Glomerular endothelial cell (primary cell): Measurements from ENCODE around the gene NOS1AP. TPM values are rescaled to one million over a fixed set of nuclear protein-coding genes. Genes with fewer than 3 reads are reported as not detected.
A peak's percentile ranks its signal among the peaks of the same experiment; 100 is the strongest.
"Not testable (repeated sequence)": the region's sequence is repeated elsewhere in the genome, so short reads cannot be mapped to it uniquely, and the experiment has no call there.

Experiments
- DNase-seq: peaks from one replicate; pipeline ENCODE4 v3.0.0-alpha.2; 2011; ENCODE audit warnings: low read depth, low spot score; ENCODE audit errors: extremely low read depth
- total RNA-seq: library from RNA; depleted of rRNA; stranded (reverse); fragments of >200 nt; gene quantifications from 2 replicates; pipeline ENCODE4 v1.2.3, GENCODE V29; 2015

NOS1AP gene
- total RNA-seq, 1 donor from 2014 or later = 2.0 TPM

DNA sequence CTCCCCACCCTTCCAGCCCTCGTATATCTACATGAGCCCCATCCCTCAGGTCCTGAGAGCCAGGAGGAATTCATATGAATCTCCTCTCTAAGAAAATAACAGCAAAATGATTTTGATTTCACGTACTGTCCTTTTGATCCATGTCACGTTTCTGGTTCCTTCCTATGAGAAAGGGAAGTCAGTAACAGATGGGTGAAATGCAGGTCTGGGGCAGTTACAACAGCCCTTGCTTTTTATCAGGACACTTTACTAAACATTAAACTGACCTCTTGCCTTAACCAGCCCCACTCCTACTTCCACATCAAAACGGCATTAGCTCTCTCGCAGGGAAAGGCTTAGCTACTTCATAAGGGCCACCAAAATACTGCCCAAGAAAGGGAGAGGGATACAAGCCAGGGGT, 248.1 kb downstream of the NOS1AP start:
- DNase-seq = no peak

DNA sequence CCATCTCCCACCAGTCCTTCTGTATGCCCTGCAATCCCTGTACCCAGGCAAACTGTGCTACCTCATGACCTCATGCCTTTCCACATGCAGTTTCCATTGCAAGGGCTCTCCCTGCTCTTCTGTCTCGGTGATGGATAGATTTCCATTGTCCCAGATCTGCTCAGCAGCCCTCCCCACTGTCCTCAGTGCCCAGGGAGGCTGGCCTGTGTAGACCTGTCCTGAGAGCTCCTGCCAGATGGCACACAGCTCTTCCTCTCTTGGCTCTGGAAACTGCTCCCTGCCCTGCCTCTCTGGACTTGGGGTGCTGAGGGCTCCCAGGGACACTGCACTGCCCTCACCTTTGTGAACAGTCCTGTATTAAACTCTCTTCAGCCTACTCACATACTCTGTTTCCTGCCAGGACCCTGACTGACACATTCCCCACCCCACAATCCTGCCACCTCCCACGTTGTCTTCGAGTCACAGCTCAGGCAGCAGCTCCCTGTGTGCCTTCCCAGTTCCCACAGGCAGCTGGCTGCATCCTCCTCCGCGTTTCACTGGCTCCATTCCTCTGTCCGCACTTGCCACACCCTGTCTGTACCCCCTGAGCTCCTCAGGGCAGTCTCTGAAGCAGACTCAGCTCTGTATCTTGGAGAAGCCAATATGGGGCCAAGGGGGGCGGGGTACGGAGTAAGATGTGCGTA, 250.1 kb downstream of the NOS1AP start:
- DNase-seq = no peak

DNA sequence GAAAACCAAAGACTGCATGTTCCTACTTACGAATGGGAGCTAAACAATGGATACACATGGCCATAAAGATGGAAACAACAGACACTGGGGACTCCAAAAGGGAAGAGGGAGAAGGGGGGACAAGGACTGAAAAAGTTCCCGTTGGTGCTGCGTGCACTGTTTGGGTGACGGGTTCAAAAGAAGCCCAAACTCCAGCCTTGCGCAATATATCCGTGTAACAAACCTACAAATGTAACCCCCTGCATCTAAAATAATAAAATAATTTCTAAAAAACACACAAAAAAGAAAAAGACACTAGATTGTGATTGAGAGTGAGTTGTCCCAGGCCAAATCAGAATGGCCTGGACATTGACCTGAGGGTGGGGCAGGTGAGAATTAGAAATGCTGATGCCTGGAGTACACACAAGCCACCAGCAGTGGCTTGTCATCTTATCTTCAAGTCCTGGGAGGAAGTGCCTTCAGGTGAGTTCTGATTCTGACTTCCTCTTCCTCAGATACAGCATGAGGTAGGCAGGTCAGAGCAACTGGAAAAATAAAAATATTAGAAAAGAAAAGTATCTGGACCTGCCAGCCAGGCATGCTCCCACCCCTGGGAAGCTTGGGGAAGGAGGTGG, 252.4 kb downstream of the NOS1AP start:
- no peak for DNase-seq

DNA sequence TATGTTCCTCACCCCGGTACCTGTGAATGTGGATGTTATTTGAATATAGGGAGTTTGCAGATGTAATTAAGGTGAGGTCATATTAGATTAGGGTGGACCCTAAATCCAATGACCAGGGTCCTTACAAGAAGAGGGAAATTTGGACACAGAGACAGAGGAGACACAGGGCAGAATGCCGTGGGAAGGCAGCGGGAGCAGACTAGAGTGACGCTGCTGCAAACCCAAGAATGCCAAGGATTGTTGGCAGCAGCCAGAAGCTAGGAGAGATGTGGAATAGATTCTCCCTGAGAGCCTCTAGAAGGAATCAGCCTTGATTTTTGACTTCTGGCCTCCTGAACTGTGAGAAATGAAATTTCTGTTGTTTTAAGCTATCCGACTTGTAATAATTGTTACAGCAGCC, 253.5 kb downstream of the NOS1AP start:
- DNase-seq = no peak

DNA sequence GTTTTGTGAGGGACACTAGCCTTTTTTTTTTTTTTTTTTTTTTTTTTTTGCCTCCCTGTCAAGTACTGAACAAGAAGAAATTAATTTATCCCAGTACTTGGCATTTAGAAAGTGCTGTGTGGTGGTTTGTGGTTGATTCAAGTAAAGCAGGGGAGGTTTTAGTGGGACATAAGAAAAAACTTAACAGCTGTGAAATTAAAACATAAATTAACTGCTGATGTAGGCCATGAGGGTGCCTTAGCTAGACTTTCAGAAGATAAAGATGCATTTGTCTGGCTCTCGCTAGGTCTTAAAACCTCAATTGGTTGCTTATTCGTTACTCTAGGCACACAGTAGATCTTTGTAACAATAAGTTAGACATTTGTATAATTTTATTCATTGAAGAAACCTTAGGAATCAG, 254.9 kb downstream of the NOS1AP start:
- no peak for DNase-seq

DNA sequence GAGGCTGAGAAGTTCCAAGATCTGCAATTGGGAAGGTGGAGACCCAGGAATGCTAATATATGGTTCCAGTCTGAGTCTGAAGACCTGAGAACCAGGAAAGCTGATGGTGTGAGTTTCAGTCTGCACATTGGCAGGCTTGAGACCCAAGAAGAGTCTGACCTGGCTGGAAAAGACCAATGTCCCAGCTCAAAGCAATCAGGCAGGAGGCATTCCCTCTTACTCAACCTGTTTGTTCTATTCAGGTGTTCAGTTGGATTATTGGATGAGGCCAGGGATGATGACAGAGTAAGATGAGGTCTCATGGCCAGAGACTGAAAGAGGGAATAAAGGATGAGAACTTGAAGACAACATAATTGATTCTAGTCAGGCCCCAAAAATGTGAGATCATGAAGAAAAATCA, 257.1 kb downstream of the NOS1AP start:
- no peak for DNase-seq

DNA sequence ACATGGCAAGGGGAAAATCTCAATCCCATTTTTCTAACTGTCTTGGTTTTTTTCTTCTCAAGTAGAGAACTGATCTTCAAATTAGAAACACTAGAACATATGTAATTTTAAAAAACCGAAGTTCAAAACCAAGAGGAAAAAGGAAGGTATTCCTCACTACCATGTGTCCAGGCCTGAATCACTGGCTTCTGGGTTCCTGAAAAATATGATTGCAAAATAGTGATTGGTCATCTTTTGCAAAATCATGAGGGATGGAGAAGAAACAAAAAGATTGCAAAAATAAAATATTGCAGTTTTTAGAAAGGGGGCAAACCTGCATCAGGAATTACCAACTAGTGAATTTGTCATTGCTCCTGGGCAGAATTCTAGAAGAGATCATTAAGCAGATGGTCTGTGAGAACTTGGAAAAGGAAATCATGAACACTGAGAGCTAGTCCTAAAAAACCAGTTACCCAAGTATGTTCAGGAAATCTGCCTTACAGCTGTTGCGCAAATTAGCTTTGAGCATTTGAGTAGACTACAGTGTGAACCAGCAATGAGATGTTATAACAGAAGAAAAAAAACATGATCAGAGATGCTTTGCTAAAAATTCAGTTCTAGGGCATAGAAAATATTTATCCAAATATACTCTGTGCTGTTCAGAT, 257.8 kb downstream of the NOS1AP start:
- no peak for DNase-seq

DNA sequence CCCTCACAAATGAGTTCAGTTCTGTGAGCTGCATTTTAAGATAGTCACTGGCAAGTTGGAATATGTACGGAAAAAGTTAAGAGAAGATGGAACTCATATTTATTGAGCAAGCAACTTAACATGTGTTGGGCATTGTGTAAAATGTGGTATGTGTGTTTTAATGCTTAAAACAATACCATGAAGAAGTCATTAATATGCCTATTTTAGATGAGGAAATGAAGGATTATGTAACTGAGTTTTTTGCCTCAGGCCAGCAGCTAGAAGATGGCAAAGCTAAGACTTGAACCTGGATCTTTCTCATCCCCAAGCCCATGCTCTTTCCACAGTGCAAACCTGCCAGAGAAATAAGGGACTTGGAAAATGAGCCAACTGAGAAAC, 258.3 kb downstream of the NOS1AP start:
- DNase-seq = no peak

DNA sequence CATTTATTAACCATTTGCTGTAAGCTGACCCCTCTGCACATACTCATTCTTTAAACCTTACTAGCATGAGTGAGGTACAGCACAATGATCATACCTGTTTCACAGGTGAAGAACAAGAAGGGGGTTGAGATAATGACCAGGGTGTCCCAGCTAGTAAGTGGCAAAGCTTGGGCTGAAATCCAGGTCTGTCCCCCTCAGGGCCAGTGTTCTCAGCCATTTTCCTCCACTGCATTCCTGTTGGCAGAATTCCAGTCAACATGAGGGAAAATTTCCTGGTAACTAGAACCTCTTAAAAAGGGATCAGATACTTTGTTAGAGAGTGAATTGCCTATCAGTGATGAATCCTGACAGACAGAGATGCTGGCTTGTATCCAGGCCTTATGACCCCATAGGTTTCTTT, 259.0 kb downstream of the NOS1AP start:
- no peak for DNase-seq

DNA sequence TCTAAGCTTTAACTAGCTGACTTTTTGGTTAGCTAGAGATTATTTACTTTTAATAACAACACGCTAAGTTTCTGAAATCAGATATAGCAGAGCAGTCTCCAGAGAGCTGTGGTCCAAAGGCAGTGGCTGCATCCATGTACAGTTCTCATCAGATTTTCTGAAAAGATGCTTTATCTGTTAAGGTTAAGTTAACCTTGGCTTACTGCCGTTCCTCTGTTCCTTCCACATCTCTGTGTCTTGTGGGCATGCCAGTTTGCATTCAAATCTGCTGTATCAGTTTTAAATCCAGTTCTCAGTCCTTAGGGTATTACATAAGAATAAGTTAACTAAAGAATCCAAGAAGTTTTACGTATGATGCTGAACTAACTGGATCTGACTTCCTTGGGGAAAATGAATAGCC, 260.3 kb downstream of the NOS1AP start:
- no peak for DNase-seq

DNA sequence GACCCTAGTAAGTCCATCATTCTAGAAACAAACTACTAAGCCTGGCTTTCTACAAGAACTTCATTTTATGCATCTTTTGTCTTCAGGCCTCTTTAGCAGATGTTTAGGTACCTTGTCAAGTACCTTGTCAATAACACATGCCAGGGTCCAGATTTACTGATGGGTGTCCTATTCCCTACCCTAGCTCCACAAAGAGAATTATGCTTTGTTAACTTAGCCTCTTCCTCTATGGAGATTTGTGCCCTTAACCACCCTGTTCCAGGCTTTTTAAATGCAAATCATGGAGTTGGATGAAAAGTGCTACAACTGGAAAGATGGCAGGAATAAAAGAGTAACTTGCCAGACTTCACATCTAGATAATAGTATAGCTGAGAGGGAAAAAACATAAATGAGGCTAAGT, 264.5 kb downstream of the NOS1AP start:
- no peak for DNase-seq

DNA sequence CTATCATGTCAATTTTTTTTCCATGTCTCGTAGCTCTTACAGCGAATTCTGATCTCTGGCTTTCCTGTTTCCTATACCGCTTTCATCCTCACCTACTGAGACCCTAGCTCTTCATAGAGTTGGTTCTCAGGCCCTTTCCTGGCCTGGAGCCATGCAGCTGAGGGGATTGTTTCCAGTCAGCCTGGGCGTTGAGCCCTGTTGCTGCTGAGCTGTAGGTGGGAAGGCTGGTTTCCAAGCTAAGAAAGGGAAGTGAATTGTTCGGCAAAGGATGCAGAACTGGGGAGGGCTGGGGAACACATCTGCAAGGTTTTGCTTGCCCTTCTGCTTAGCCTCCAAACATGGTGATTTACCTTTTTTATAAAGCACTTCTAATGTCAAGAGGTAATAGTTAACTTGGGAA, 265.6 kb downstream of the NOS1AP start:
- no peak for DNase-seq

DNA sequence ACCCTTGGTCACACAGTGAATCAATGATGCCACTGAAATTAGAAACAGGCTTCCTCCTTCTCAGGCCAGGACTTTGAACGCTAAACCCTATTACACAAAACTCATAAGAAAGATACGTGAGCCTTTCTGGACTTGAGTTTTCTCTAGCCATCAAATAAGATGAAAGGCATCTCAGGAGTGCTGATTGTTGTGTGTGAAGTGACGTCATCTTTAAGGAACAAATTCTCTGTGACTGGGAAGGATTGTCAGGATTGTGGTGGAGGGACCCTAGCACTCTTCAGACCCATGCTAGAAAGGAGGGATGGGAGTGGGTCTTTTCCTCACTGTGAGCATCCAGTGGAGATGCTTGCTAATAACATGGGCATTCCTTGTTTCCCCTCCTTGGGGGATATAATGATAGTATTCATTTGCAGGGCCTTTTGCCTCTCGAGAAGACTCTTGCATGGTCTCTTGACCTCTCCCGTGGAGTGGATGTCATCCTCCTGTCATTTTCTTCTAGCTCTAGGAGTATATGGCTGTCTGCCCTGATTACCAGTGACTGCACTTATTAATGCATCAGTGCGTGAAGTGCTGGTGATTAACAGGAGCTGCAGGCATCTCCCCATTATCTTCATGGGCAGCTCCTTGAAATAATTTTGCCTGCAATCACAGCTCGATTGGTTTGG, 267.3 kb downstream of the NOS1AP start:
- no peak for DNase-seq

DNA sequence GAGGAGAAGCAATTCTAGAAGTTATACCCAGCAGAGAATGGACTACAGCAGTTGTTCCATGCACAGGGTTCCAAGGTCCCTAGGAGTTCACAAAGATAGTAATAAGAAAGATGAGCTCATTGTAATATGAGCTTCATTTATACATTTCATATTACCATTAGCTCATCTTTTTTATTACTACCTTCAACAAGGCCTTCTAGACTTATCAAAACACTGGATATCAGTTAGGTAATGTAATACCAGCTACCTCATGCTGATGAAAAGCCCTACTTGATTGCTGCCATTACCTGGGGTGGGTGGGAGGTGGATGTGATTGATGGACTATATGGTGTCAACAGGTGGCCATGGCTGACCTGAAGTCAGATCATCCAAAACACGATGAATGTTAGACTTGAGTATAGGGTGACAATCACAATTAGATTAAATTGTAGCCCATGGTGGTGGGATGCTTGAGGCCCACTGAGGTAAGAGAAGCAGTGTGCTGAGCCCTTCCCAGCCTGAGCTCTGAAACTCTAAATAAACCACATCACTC, 273.0 kb downstream of the NOS1AP start:
- DNase-seq = no peak

DNA sequence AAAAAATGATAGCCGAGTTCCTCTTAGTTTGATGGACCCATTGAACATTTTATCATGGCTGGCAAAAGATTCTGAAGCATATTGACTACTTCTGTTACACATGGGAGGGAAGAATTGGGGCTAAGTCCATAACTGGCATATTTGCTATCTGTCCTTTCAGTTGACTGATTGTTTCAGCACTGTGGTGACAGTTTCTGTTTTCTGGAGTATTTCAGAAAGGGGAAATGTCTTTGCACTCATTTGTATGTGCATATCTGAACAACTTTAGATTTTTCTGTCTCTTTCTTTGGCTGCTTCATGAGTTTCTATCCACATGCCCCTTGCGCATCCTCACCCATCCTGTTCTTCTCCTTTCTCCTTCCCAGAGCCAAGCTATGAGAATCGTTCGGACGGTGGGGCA, 274.0 kb downstream of the NOS1AP start:
- DNase-seq = no peak

DNA sequence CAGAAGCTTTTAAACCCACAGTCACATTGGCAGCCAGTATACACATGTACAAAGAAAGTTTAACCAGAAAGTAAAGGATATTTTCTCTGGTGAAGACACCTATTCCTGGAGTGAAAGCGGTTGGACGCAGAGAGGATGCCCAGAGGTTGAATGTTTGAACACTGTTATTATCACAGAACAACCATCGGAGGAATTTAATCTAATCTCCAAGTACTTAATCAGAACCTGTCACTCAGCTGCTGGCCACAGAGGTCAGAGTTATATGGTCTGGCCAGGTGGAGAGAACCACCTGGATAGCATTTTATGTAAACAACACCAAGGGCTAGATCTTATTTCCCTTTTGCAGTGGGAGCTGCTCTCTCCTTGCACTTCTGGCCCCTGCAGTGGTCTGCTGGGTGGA, 277.8 kb downstream of the NOS1AP start:
- no peak for DNase-seq

DNA sequence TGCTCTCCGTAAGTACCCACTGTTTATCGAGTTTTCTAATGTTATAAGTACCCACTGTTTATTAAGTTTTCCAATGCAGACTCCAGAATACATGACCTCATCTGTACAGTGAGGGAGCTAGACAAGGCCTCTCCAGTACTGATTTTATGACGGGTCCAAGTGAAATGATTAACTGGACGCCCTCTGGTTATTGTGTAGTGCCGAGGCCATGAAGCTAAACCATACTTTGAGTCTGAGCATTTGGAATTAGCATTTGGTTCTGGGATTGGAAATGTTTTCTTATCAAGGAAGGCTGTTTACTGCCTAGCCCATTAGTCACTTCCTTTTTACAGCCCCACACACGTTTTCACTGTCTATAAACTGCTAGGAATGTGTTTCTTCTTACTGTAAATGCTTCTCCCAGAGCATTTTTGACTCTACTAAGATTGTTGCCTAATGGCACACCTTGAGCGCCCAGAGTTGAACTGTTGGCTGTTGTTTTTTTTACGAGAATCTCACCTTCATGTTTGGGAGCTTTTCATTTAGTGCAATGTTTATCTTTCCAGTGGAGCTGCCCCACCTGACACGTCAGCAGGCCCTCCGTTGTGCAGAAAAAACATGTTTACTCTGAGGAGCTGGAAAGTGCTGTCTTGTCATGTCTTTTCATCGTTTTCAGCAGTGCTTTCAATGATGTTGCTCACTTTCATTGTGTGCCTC, 280.3 kb downstream of the NOS1AP start:
- peak; percentile 85 for DNase-seq

DNA sequence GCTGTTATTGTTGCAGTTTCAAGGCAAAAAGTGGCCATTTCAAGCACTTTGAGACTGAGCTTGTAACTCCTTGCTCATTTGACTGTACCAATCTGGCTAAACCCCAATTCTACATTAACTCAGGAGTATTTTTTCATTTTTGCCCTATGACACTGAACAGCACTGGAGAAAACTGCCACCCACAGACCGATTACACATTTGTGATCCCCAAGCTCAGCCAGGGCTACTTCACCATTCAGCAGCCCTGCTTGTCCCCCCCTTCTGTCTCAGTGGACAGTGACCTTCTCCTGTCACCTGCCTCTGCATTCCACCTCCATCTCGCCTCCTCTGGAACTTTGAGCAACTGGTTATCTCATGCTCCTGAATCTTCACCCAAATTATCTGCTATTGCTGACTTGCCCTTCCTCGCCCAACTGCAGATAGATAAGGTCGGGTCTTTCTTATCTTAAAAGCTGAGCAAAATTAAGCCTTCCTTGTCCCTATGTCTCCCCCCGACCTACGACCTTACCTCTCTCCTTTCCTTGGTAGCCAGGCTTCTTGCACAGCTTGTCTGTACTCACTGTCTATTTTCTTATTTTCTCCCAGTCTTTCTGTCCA, 281.9 kb downstream of the NOS1AP start:
- no peak for DNase-seq

DNA sequence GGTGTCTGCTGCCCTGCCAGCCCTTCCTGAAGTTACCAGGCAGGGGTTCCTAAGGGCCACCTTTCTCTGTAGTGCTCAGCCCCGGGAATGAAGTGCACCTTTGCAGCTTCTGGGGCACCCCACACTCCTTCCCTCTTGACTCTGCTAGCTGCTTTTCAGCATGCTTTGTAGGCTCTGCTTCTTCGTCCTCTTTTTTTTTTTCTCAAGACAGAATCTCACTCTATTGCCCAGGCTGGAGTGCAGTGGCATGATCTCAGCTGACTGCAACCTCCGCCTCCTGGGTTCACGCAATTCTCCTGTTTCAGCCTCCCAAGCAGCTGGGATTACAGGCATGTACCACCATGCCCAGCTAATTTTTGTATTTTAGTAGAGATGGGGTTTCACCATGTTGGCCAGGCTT, 282.4 kb downstream of the NOS1AP start:
- DNase-seq = not testable (repeated sequence)

DNA sequence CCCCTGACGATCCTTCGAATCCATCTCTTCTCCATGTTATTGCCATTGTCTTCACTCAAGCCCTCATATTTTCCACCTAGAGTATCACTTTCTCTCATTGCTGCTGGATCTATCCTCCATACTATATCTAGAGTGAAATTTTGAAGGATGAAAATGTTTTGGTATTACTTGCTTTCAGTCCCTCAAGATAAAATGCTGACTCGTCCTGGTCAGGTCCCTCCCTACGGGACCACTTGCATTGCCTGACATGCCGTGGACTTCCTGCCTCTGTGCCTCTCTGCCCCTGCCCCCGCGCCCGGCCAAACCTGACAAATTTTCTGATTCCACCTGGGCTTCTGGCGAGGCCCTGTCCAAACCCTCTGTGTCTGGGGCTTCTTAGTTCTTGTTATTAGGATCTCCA, 283.6 kb downstream of the NOS1AP start:
- no peak for DNase-seq

DNA sequence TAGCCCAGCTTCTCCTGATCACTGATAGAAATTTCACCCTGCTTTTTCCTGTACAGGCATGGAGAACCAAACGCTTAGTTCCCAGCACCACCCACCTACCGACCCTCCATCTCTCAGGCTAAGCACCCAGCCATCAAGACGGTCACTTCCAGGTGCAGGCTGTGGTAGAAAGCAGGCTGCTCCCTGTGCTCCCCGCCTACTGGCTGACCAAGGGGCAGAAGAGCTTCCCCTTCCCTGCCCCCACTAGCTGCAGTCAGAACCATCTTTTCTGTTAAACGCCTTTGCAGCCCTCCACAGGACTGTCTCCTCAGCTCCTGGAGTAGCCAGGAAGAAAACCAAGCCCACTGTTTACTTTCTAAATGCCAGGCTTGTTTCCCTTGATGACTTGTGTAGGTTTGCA, 284.2 kb downstream of the NOS1AP start:
- no peak for DNase-seq
